Fibroblast of lung (primary cell): Measurements from ENCODE around the gene ABLIM2.

ENCODE experiments used
- CTCF ChIP-seq, 2 donors: IDR thresholded peaks in 1 of 2; conservative IDR thresholded peaks in 1 of 2; 1 replicate in 1 of 2; 2 replicates in 1 of 2; pipeline ENCODE4 v1.5.1; 2011 to 2012; ENCODE audit warnings: low read length in 2 of 2, control low read depth in 1 of 2, inconsistent platforms in 1 of 2, low read depth in 1 of 2, mild to moderate bottlenecking in 1 of 2
- EZH2 ChIP-seq: IDR thresholded peaks from 2 replicates; pipeline ENCODE4 v1.5.1; 2012; ENCODE audit warnings: low read length, control low read depth, mild to moderate bottlenecking; ENCODE audit errors: missing control alignments

GRCh38 chr4:8179074-8179473 lies 20.5 kb upstream of the ABLIM2 start:
- TF ChIP-seq EZH2, result no peak
- no peak for TF ChIP-seq CTCF (conservative IDR thresholded peaks at IDR 0.05 in 1 of 2, IDR thresholded peaks at IDR 0.05 in 1 of 2; ENCODE audit: low read depth in 1 of 2, low read length in 2 of 2)
